Muscle of back (tissue), 11 donors: ENCODE data around the gene ACSS1. TPM values are rescaled to one million over a fixed set of nuclear protein-coding genes. Genes with fewer than 3 reads are reported as not detected.
A peak's percentile ranks its signal among the peaks of the same experiment; 100 is the strongest.

Experiments
- DNase-seq, 3 donors: peaks; one replicate each; pipeline versions ENCODE4 v3.0.0 to v3.0.0-alpha.2; 2013
- polyA plus RNA-seq, 10 donors: library from polyadenylated mRNA; unstranded; fragments of 120-200 nt; gene quantifications; one replicate each; pipeline ENCODE4 v1.2.1, GENCODE V29; 2013; ENCODE audit not compliant: insufficient read length in 10 of 10

The ACSS1 gene
- polyA plus RNA-seq, 10 donors: 16.3 to 30.2 (median 18.9) TPM

DNA sequence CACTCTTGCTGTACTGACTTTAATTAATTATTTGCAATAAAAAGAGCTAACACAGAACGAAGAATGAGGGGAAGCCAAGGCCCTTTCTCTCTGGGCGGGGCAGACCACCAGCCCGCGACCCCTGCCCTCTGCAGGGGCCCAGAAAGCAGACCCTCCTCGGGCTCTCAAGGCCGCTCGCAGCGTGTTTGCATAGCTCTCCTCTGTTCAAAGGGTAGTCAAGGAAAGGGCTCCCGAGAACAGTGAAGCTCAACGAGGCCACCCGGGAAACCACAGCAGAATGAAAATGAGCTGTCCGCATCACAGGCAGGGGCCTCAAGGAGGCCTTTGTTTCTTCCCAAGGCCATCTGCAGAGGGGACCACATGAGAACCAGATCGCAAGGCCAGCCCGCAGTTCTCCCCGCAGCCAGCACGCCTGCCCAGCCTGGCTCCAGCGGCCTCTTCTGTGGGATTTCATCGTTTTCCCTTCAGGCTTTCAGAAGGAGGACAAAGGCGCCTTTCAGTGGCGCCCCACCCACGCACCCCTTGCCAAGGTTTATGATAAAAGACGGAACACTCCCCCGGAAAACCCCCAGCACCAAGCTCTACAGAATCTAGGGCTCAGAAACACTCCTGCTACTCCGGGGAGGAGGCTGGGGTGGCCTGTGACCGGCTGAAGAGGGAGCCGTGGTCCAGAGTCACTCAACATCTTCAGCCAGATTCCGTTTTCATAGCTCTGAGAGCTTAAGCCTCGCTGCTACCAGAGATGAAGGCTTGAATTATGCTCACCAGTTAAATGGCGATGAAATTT is 25.3 kb downstream of the ACSS1 start:
- DNase-seq: peak in 2 of 3 donors; percentile 47 to 74

DNA sequence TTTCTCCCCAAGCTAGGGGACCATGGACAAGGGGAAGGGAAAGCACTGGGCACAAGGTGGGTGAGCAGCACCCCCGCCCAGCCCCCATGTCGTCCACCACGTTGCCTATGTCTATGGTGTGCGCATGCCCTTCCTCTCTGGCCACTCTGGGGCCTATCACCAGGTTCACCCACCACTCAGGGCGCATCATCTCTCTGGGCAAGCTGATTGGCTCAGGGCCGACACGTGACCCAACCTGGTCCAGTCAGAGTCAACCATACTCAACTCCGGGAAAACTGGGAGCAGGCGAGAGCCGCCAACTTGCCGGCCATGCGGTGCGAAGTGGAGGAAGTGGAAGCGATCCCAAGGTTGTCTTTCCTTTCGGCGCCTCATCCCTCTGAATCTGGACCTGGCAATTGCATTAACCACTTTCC is 25.9 kb downstream of the ACSS1 start:
- no peak for DNase-seq

DNA sequence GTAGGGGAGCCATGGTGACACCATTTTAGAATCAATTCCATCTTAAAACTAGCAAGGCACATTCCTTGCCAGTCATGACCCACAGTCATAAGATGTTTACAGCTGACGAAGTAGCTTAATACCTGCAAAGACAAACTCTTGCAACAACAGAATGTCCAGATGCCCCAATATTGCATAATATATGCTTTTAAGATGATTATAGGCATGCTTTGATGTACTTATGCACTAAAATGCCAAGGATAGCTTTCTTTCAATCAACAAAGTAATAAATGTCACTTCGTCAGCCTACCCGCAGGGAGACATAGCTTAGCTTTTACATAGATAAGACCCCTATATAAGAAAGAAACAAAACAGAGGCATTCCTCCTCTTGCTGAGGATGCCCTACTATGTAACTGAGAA is 26.7 kb downstream of the ACSS1 start:
- DNase-seq: no peak

DNA sequence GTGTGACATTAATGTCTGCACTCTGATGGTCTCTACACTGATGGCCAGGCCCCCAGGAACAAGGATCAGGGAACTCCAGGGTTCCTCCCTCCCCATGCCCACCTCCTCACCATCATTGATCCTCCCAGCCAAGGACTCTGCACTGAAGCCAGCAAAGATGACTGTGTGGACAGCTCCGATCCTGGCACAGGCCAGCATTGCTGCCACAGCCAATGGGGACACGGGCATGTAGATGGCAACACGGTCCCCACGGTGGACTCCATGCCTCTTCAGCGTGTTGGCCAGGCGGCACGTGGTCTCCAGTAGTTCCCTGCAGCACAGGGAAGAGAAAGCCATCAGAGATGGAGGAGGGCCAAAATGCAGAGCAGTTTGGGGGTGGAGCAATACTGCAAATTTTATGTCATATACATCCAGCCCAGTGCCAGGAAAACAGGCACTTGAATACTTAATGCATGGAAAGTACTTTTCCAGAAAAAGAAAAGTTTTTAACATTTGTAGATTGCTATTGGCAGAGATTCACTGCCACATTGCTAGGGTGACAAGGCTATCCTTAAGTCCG is 27.2 kb downstream of the ACSS1 start:
- no peak for DNase-seq

DNA sequence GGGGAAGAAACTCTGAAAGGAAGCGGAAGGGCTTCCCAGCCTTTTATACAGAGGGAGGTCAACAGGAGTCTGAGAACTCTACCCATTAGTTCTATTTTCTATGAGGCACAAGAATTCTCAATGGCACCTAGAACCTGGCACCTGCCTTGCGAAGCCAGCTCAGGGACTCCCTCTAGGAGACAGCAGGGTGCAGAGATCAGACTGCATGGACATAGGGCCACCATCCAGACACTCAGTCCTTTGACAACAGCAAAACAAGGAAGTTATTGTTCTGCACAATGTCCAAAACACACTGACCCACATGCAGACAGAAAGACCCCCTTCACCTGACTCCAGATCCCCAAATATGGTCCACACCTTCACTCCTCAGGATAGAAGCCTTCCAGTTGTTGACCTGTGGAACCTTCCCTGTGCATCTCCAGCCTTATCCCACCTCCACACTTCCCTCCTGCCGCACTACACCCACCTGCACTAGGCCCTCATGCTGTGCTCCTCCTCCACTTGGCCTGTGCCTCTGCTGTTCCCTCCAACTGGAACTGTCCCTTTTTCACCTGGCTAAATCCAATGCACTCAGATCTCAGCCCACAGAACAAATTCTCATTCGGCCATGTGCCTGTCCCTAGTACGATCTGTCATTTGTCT is 27.8 kb downstream of the ACSS1 start:
- no peak for DNase-seq

DNA sequence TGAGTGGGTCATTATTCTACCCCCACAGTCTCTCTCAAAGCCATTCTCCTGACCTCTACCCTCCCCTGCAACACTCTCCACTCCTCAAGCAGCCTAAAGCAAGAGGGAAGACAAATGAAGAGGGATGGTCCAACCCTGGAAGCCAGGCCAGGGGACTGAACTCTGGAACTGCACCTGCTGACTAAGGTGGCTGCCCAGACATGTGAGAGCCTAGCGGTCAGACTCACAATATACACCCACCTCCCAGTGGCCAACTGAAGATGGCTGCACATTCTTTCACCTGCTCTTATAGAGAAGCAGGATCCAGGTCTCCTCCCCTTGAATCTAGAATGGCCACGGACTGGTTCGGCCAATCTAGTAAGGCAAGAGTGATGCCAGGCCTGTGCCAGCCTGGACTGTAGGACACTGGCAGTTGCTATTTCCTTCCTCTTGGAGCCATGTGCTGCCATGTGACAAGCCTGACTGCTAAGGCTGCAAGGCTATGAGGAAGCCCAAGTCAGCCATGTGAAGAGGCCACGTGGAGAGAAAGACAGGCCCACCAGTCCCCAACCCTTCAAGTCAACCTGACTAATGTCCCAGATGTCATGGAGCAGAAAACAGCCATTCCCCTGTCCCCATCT is 31.8 kb downstream of the ACSS1 start:
- DNase-seq: no peak

DNA sequence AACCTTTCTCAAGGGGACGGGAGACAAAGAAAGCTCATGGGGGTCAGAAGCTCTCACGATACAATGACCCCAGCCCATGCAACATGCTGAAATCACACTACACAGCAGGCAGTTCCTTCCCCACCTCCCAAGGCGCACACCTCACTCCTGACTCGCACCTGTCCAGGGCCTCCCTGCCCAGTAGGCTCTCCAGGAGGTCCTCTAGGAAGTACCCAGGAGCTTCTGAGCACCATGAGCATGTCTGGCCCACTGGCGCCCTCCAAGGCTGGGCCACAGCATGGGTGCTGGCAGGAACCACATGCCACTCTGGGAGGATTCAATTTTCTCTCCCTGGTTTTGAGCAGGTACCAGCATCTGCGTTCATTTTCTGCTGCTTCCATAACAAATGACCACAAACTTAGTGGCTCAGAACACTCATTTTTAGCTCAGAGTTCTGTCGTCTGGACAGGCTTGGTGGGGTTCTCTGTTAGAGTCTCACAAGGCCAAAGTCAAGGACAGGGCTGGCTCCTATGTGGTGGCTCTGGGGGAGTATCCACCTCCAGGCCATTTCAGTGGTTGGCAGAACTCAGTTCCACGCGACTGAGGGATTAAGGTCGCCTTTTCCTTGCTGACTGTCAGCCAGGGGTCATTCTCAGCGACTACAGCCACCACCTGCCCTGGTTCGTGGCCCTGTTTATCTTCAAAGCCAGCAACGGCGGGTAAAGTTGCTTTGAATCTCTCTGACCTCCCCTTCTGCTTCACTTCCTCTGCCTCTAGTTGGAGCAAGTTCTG is 32.7 kb downstream of the ACSS1 start:
- DNase-seq: no peak

DNA sequence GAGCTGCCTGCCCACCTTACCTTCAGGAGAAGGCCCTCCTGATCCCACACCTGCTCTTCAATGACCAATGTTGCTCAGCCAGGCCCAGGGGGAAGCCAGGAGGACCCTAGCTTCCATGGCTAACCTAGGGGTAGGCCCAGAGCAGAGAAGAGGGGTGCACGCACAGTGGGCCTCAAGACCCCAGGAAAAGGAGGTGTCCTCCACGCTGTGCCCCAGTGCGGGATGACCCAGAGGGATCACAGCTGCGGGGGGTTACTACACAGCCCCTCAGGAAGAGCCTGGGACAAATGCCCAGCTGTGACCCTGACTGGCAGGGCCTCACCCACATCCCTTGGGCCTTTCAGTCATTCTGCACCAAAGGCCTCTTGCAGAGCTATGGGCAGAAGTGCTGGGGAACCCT is 33.8 kb downstream of the ACSS1 start:
- no peak for DNase-seq

DNA sequence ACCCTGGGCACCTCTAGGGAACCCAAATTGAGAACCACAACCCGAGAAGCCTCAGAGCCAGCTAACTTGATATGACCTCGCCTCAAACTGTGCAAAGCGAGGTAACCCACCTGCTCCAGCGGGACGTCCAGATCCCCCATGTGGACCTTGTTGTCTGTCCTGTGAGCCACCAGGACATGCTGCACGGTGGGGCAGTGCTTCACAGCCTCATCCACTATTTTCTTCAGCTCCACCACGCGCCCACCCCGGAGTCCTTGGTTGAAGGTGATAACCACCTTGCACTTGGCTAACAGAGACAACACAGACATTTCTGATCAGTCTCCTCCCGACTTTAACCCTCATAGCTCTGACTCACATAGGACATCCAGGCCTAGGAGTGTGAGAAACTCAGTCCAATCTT is 34.6 kb downstream of the ACSS1 start:
- no peak for DNase-seq

DNA sequence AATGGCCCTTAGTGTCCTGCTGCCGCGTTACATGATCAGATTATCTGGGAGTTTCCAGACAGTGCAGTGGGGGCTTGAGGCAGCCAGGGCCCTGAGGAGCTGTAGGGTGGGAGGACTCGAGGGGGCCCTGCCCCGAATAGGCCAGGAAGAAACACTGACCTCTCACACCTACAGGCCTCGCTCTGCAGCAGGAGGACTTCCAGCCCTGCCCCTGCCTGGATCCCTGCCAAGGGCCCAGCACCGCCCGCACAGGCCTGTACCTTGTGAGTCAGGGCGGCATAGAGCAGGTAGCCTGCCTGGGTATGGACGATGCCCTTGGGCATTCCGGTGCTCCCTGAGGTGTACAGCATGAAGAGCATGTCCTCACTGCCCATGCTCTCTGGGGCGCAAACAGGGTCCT is 35.3 kb downstream of the ACSS1 start:
- DNase-seq: no peak

DNA sequence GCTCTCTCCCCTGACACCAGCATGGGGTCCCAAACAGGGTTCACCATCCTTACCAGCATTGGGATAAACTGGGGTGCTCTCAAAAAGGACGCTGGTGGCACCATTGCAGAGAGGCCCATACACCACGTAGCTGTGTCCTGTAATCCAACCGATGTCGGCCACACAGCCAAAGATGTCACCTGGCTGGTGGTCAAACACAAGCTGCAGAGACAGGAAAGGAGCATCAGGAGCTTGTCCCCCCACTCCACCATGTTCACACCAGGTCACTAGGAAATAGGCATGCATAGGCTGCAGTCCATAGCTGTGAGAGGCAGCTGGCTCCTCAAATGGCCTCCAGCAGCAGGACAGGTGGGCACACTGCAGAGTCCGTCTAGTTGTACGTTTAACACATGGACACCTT is 36.6 kb downstream of the ACSS1 start:
- DNase-seq: no peak

DNA sequence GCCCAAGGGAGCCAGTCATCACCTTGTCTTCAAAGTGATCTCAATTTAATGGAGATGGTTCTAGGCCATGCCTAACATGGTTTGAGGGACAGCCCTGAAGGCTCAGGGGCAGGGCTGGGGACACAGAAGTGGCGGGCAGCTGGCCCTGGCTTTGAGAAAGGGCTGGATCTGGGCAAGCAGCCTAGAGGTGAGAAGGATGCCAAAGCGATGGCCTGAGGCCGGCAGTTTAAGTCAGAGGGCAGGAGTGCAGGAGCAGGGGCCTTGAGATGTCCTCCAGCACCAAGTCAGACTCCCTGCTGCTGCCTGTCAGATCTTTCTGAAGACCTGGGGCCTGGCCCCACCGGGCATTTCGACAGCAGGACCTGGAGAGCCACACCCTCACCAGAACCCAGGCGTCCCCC is 37.0 kb downstream of the ACSS1 start:
- DNase-seq: no peak

DNA sequence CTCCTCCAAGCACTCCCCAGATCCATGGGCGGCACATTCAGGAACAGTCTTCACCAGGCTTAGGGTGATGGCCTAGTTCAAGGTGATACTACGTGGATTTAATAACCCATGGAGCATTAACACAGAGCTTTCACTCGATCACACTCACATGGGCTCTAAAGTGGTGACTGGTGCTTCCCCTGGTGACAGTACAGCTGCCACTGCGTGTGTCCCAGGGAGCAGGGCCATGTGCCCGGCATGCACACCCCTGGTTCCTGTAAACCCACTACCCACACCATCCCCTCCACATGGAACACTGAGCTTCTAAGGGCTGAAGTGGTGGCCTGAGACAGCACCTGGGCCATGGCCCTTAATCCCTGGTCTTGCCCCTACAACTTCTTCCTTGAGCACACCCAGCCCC is 37.6 kb downstream of the ACSS1 start:
- no peak for DNase-seq

DNA sequence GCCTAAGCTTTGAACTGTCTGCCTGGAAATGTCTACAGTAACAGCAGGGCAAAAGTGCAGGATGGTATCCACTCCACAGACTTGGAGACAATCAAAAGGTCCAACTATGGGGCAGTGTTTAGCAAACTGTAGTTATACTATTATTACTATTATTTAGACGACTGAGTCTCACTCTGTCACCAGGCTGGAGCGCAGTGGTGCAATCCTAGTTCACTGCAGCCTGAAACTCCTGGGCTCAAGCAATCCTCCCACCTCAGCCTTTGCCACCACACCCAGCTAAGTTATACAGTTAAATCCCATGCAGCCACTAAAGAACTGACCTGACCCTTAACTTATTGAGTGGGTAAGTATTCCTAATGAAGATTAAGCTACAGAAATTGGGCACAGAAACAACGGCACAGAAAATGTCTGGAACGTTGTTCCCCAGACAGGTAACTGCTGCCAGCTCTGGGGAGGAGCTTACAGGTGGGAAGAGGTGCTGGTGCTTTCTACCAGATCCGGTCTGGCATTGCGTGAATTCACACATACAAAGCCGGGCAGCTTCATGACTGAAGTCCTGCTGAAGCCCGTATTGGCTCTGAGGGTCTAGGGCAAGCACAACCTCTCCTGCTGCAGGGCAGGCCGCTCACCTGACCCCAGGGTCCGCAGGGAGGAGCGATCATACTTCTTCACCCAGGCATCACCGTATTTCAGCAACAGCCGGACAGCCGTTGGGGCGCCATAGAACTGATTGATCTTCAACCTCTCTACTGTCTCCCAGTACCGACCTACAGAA is 38.4 kb downstream of the ACSS1 start:
- no peak for DNase-seq

DNA sequence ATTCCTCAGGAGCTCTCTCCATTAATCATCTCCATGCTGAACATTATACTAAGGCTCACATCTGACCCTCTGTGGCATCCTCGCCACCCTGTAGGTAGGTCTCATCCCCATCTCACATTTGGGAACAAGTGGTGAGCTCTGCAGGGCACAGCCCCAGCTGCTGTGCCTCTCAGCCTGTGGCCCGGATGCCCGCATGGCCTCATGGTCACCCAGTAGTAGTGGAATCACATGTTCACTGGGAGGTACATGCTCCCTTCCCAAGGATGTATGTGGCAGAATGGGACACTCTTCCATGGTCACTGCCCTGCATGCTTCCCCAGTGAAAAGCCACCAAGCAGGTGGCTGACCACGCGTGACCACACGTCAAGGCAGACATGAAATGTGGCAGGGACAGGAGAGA is 39.1 kb downstream of the ACSS1 start:
- DNase-seq: no peak

DNA sequence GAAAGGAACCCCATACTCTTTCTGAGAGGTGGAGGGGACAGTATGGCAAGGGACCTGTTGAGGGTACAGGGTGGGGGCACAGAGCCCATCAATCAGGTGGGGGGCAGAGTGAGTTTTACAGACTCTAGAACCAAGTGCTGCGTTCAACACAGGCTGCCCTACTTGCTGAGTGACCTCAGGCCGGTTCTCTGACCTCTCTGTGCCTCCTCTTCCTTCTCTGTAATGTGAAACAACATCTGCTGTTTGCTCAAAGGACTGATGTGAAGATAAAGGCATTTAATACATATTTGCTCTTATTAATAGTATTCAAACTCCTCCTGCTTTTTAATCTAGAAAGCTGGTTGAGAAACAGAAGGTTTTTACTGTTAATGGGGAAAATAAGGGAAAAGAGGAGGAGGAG is 39.5 kb downstream of the ACSS1 start:
- DNase-seq: no peak

DNA sequence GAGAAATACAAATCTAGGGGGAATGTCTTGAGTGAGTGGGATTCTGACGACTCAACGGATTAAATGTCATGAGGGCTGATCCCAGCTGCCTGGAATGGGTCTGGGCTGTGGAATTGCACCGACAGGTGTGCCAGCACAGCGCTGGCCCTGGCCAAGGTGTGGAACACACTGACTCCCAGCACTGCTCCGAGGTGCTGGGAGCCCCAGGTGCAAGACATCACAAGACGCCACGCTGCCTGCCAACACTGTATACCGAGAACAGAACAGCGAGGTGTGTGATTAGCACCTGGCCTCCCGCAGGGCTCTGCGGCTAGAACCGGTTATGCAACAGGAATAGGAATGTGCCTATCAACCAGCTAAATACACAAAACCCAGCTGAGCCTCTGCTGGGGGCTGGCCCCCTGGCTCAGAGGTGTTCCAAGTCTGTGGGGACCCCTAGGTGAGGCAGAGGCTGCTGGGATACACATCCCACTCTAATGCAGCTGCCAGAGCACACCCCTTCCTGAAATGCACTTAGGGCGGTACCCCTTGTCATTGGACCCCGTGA is 40.6 kb downstream of the ACSS1 start:
- no peak for DNase-seq

DNA sequence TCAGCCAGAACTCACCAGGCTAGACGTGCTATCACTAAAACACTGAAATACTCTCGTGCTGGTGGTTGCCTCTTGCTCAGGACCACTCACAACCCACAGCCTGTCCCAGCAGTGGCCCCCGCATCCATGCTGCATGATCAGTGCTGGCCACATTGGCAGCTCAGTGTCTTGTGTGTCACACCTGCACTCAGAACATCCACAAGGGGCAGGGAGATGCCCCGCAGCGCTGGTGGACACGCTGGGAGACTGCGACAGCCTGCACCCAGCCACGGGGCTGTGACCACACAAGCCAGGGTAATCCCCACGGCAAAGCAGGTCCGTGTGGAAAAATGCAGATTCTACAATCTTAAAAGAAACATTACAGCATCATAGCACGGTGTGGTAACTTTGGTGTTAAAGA is 41.5 kb downstream of the ACSS1 start:
- no peak for DNase-seq

DNA sequence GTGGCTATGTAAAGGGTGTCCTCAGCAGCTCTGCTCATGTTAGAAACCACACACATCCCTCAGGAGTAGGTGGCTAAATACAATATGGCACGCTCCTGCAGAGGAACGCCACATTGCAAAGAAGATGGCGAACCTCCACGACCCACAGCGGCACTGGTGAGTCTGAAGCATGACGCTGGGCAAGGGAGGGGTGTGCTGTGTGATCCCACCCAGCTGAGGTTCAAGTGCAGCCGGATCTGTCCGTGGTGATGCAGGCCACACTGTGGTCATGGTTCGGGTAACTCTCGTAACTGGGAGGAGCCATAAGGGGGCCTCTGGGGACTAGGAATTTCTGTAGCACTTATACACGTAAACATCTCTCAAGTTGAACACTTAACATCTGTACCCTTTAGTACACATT is 42.0 kb downstream of the ACSS1 start:
- no peak for DNase-seq

DNA sequence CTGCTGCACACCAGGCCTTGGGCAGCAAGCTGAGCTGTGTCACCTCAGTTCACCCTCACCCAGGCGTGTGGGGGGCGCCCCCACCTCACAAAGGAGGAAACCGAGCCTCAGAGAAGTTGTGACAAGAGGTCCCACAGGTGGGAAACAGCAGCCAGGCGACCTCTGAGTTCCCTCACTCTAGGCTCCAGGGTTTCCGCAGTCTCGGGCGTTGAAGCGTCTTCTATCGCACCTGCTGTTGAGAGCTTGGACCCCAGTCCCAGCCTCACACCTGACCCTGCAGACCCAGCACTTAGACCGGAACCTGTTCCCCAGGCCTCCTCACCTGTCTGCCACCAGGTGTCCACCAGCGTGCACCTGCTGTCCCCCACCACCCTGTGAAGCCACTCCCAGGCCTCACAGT is 43.1 kb downstream of the ACSS1 start:
- DNase-seq: no peak
